IPS-18a (cell line): ENCODE measurements around the gene RUNX3.
"Not testable (repeated sequence)": the region's sequence is repeated elsewhere in the genome, so short reads cannot be mapped to it uniquely, and the experiment has no call there.

Experiments
- H3K27ac ChIP-seq: one replicate; pipeline ENCODE4 v1.5.1; 2013; ENCODE audit warnings: low read length
- H3K27me3 ChIP-seq: one replicate; pipeline ENCODE4 v1.6.1; 2013; ENCODE audit warnings: mild to moderate bottlenecking, low read length; ENCODE audit not compliant: control insufficient read depth, insufficient read depth
- H3K36me3 ChIP-seq: one replicate; pipeline ENCODE4 v1.6.1; 2013; ENCODE audit warnings: low read depth, low read length; ENCODE audit not compliant: control insufficient read depth
- H3K4me1 ChIP-seq: one replicate; pipeline ENCODE4 v1.6.1; 2013; ENCODE audit warnings: low read depth, low read length; ENCODE audit not compliant: control insufficient read depth
- H3K4me3 ChIP-seq: one replicate; pipeline ENCODE4 v1.5.1; 2013; ENCODE audit warnings: low read length
- H3K9ac ChIP-seq: one replicate; pipeline ENCODE4 v1.6.1; 2013; ENCODE audit warnings: mild to moderate bottlenecking, low read length, moderate library complexity
- H3K9me3 ChIP-seq: one replicate; pipeline ENCODE4 v1.6.1; 2013; ENCODE audit warnings: low read depth, low read length; ENCODE audit not compliant: control insufficient read depth

RUNX3 gene

DNA sequence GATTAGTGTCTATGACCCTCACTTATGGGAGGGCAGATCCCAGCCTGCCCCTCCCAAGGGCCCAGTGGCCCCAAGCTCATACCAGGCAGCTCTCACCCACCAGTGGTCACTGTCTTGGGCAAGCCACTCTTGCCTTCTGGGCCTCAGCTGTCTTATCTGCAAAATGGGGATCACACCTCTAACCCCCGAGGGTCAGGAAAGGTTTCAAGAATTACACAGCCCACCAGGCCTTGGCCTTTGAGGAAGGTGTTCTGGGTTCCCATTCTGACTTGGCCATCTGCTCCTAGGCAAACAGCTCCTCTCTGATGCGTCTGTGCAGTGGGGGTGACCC lies 16.8 kb downstream of the RUNX3 start:
- Histone ChIP-seq H3K4me3 (no peak overlapping the region), H3K27me3 (no peaks in the 10 kb centered on the region), H3K9me3 (no peaks in the 10 kb centered on the region), H3K27ac (no peak overlapping the region), H3K4me1 (peaks cover 3% of the 10 kb centered on the region), H3K9ac (no peak overlapping the region), H3K36me3 (no peaks in the 10 kb centered on the region)

DNA sequence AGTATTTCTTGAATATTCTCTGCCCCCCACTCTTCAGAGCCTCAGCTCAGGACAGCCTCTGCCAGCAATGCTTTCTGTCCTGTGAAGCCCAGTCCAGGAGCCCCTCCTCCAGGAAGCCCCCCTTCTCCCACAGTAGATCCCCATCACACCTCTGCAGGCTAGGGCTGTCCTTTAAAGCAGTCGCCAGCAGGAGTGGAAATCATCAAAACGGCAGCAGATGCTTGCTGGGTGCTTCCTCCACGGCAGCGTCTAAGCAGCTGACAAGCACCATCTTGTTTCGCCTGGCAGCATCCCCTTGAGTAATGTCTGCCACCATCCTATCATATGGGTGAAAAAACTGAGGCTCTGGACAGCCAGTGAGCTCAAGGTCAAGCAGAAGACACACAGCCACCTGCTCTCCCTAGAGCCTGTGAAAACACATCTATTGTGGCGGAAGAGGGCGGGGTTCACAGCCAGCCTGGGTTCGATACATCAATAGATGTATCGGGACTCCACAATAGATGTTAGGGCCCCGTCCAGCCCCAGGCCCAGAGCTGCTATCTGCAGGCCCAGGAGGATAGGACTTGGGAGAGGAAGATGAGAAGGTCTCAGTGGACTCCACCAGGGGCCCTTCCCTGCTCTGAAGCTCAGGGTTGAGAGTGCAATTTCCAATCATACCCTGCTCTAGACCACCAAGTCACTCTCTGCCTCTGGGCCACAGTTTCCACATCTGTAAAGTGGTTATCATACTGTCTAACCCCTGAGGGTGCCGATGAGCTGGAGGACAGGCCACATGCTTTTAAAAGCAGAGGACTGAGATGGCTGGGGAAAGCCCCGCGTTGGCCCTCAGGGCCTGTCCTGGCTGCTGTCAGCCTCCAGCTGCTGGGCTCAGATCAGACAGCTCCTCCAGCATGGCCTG lies 17.5 kb downstream of the RUNX3 start:
- Histone ChIP-seq H3K27ac (no peak overlapping the region), H3K27me3 (no peaks in the 10 kb centered on the region), H3K9ac (no peak overlapping the region), H3K4me3 (no peak overlapping the region), H3K9me3 (no peaks in the 10 kb centered on the region), H3K4me1 (peaks cover 3% of the 10 kb centered on the region), H3K36me3 (no peaks in the 10 kb centered on the region)

DNA sequence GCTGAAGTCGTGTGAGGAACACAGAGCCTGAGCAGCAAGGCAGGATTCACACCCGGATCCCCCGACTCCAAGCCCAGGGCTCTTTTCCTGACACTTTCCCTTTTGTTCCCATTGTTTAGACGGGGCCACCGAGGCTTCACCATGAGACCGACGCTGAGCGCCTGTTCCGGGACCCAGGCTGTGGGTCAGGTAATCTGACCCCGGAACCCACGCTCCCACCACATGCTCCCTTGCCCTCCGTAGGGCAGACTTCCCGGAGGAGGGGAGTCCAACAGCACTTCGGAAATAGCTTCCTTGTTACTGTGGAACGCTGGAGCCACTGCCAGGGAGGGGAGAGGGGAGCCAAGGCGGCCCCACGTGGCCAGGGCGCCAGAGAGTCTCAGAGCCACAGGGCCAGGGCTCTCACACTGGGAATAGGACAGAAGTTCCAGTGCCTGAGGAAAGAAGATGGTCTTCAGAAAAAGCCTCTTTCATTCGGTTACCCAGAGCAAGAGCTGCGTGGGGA lies 18.4 kb downstream of the RUNX3 start:
- no peaks in the 10 kb centered on the region for H3K36me3 ChIP-seq
- H3K27me3 ChIP-seq, result no peaks in the 10 kb centered on the region
- H3K9me3 ChIP-seq, result no peaks in the 10 kb centered on the region
- no peak overlapping the region for H3K27ac ChIP-seq
- H3K9ac ChIP-seq, result no peak overlapping the region
- H3K4me1 ChIP-seq, result peaks cover 3% of the 10 kb centered on the region
- no peak overlapping the region for H3K4me3 ChIP-seq

DNA sequence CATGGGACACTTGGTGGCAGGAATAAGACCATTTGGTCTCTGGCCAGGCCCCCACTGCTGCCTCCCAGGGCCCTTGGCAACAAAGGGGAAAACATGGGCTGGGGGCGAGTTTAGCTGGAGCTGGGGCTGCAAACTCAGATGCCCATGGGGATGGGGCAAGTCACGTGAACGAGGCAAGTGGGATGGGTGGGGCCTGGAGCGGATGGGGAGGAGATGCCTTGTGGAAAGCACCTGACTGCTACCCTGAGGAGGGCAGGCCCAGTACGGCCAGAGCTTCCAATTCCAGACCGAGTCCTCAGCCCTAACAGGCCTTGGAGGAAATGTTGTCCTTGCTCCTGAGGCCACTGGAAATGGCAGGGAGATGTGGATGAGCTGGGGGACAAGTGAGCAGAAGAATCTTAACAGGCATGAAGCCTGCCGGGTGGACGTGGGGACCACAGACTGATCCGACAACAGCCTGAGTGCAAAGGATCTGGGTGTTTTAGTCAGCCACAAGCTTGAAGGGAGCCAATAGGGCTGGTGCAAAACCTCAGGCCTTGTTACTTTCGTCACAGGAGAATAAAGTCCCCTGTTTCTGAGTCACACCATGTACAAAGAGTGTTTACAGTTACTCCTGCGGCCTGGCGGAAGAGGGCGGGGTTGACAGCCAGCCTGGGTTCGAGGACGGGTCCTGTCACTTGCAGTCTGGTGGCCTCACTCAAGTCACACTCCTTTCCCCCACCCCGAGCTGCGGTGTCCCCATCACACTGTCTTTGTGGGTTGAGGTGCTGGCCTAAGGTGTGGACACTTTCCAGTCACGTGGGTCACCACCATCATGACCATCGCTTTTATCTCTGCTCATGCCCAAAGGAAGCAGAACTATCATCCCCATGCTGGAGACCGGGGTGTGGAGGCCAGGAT lies 19.1 kb downstream of the RUNX3 start:
- H3K36me3 ChIP-seq, result no peaks in the 10 kb centered on the region

DNA sequence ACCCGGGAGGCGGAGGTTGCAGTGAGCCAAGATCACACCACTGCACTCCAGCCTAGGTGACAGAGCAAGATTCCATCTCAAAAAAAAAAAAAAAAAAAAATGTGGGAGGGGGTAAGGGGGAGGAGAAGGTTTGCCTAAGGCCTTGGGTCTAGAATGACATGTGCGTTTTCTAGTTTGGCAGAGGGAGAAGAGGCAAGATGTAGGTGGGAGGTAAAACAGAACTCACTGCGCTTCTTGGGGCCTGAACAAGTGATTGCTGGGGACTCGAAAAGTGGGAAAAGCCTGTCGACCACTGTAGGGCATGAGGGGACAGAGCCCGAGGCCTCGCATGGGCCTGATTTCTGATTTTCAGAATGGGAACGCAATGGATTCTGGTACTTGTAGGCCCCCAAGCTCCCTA lies 19.9 kb downstream of the RUNX3 start:
- Histone ChIP-seq H3K4me3 (no peak overlapping the region), H3K9me3 (no peaks in the 10 kb centered on the region), H3K27ac (no peak overlapping the region), H3K4me1 (peaks cover 3% of the 10 kb centered on the region), H3K27me3 (no peaks in the 10 kb centered on the region), H3K36me3 (no peaks in the 10 kb centered on the region), H3K9ac (no peak overlapping the region)

More for the DNA sequence above, 19.1 kb downstream of the RUNX3 start:
- Histone ChIP-seq H3K9me3 (no peaks in the 10 kb centered on the region), H3K4me1 (peaks cover 3% of the 10 kb centered on the region), H3K4me3 (no peak overlapping the region), H3K27ac (no peak overlapping the region), H3K27me3 (no peaks in the 10 kb centered on the region), H3K9ac (no peak overlapping the region)

DNA sequence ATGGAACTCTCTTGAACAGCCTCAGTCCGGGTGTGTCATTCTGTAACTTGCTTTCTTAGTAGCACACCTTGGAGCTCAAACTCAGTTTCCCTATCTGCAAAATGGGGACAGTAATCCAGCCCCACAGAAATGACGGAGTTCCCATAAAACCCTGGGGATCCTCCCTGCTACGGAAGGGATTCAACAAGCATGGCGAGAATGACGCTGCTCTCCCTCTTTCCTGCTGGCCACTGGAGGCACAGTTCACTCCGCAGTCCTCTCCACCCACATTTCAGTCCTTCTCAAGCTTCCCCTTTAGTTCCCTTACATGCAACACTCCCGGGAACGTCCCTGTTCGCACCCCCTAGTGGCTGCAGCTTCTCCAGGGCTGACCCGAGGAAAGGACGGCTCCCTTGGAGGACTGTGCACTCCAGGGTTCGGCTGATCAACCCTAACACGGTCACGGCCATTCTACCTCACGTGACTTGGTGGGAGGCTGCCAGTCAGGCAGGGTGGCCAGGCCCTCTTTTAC lies 20.6 kb downstream of the RUNX3 start:
- H3K9ac ChIP-seq, result no peak overlapping the region
- no peaks in the 10 kb centered on the region for H3K9me3 ChIP-seq
- no peaks in the 10 kb centered on the region for H3K36me3 ChIP-seq
- H3K4me1 ChIP-seq, result peaks cover 3% of the 10 kb centered on the region
- H3K4me3 ChIP-seq, result no peak overlapping the region
- no peaks in the 10 kb centered on the region for H3K27me3 ChIP-seq
- no peak overlapping the region for H3K27ac ChIP-seq

DNA sequence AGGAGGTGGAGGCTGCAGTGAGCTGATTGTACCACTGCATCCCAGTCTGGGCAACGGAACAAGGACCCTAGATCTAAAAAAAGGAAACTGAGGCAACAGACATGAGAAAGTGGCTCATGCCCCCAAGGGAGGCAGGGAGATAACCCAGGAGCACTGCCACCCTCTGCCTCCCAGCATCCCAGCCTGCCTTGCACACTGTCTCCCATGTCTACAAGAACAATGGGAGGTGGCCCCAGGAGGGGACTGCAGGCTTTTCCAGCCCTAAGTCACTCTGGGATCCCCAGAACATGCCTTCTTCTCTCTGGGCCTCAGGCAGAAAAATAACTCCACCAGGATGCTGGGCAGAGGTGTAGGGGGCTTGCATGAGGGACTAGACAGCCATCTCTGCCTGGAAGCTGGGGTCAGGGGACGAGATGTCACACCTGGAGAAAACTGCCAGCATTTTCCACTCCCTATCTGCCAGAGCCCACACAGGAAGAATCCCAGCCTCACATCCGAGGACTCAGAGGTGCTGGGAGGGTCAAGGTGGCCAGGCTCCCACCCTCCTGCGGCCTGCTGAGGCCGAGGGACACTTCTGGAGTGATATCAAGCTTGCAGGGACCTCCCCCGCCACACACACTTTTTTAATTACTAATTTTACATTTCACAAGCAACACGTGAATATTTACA lies 21.4 kb downstream of the RUNX3 start:
- no peaks in the 10 kb centered on the region for H3K36me3 ChIP-seq
- H3K27me3 ChIP-seq, result no peaks in the 10 kb centered on the region
- no peak overlapping the region for H3K9ac ChIP-seq
- H3K27ac ChIP-seq, result no peak overlapping the region
- H3K4me3 ChIP-seq, result no peak overlapping the region
- H3K4me1 ChIP-seq, result peaks cover 3% of the 10 kb centered on the region
- no peaks in the 10 kb centered on the region for H3K9me3 ChIP-seq

DNA sequence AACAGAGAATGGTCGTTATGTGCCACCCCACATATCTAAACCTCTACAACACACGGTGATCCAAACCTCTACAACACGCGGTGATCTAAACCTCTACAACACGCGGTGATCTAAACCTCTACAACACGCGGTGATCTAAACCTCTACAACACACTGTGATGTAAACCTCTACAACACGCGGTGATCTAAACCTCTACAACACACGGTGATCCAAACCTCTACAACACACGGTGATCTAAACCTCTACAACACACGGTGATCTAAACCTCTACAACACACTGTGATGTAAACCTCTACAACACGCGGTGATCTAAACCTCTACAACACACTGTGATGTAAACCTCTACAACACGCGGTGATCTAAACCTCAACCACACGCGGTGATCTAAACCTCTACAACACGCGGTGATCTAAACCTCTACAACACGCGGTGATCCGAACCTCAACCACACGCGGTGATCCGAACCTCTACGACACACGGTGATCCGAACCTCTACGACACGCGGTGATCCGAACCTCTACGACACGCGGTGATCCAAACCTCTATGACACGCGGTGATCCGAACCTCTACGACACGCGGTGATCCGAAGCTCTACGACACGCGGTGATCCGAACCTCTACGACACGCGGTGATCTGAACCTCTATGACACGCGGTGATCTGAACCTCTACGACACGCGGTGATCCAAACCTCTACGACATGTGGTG lies 22.3 kb downstream of the RUNX3 start:
- H3K36me3 ChIP-seq, H3K9me3 ChIP-seq, H3K4me1 ChIP-seq, H3K4me3 ChIP-seq, H3K27ac ChIP-seq, H3K27me3 ChIP-seq, H3K9ac ChIP-seq: not testable (repeated sequence)

DNA sequence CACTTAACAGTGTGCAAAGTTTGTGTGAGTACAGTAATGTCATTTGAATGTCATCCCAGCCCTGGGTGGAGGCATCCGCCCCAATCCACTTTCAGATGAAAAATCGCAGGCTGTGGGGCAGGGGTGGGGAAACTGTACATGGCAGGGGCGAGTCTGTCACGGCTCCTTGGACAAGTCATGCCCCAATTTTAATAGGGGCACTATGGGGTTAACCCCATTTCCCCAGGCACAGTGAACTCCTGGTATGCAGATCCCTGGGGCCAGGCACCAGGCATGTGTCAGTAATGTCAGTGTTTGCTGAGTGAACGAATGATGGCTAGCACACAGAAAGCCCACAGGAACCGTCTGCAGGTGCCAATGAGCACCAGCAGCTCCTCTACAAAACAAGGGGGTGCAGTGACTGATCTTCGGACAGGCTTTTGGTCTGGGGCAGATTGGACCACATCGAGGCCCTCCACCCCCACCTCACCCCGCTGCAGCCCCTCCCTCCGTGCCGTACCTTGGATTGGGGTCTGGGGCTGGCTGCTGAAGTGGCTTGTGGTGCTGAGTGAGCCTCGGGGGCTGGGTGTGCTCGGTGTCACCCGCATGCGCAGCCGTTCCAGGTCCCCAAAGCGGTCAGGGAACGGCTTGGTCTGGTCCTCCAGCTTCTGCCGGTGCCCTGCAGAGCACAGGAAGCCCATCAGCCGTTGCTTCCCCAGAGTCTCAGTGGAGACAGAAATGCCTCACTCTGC lies 23.2 kb downstream of the RUNX3 start:
- no peak overlapping the region for H3K27ac ChIP-seq
- H3K9me3 ChIP-seq, result no peaks in the 10 kb centered on the region
- no peak overlapping the region for H3K4me3 ChIP-seq
- H3K4me1 ChIP-seq, result peaks cover 3% of the 10 kb centered on the region
- no peaks in the 10 kb centered on the region for H3K36me3 ChIP-seq
- no peaks in the 10 kb centered on the region for H3K27me3 ChIP-seq
- H3K9ac ChIP-seq, result no peak overlapping the region

DNA sequence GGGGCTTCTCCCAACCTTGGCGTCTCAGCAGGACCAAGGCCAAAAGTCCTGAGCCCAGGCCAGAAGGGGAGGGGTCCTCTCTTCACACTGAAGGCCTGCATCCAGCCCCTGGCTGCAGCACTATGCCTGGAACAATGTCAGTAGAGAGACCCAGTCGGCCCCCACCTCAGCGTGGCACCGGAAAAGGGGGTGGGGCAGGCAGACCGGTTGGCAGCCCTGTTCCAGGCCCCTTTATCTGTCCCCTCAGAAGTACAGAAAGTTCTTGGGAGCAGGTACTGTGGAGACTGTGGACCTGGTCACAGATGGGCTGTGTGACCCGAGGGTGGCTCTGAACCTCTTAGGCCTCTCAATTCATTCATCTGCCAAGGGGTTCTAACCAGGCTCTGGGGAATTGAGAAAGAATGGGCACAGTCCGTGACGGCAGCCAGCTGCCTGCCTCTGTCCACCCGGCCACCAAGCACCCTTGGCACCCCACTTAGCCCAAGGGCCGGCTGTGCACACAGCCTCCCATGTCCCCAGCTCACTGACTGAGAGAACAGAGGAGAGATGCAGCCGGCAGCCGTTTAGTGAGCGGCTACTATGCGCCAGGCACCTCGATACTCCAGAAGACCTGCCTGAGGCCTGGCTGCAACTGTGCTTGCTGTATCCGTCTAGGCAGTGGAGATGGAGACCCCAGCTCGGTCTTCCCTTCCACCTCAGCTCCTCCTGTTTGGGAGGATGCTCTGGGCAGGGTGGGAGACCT lies 23.9 kb downstream of the RUNX3 start:
- H3K4me3 ChIP-seq, result no peak overlapping the region
- H3K9ac ChIP-seq, result no peak overlapping the region
- no peaks in the 10 kb centered on the region for H3K36me3 ChIP-seq
- no peaks in the 10 kb centered on the region for H3K9me3 ChIP-seq
- no peaks in the 10 kb centered on the region for H3K27me3 ChIP-seq
- H3K4me1 ChIP-seq, result peaks cover 3% of the 10 kb centered on the region
- no peak overlapping the region for H3K27ac ChIP-seq
